SK-N-SH (cell line): Measurements from ENCODE around the gene ITGB5.

Experiments
- CHD2 ChIP-seq: fragments of 150-350 bp; IDR thresholded peaks from 2 replicates; pipeline ENCODE4 v1.6.1; 2018; ENCODE audit warnings: low read length; ENCODE audit not compliant: partially characterized antibody
- POLR2AphosphoS5 ChIP-seq: IDR thresholded peaks from 2 replicates; pipeline ENCODE4 v1.6.1; 2012; ENCODE audit warnings: low read depth, low read length
- SIN3A ChIP-seq: IDR thresholded peaks from 2 replicates; pipeline ENCODE4 v1.6.1; 2012; ENCODE audit warnings: low read depth, mild to moderate bottlenecking, low read length, moderate library complexity, borderline replicate concordance
- TF ChIP-seq, protein P1 (sequence below): fragments of 200-600 bp; sonication (generic); IDR thresholded peaks from 2 replicates; pipeline ENCODE4 v1.6.1; 2017; ENCODE audit warnings: antibody characterized with exemption, mild to moderate bottlenecking, moderate library complexity

DNA sequence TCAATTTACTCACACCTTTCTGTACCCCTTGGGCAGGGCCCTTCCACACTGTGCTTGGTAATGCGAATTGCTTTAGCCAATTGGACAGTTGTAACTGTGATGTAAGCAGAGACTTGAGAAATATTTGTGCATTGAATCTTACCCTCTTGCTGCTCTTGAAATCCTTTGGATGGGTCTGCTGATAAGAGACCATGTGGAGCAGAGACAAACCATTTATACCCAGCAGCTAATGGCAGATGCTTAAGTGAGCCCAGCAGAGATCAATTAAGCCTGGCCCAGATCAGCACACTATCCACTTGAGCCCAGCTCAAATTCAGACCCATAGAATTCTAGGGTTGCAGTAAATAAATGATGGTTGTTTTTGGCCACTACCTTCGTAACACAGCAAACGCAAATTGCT lies 28.1 kb upstream of the ITGB5 start:
- TF ChIP-seq, protein P1, sequence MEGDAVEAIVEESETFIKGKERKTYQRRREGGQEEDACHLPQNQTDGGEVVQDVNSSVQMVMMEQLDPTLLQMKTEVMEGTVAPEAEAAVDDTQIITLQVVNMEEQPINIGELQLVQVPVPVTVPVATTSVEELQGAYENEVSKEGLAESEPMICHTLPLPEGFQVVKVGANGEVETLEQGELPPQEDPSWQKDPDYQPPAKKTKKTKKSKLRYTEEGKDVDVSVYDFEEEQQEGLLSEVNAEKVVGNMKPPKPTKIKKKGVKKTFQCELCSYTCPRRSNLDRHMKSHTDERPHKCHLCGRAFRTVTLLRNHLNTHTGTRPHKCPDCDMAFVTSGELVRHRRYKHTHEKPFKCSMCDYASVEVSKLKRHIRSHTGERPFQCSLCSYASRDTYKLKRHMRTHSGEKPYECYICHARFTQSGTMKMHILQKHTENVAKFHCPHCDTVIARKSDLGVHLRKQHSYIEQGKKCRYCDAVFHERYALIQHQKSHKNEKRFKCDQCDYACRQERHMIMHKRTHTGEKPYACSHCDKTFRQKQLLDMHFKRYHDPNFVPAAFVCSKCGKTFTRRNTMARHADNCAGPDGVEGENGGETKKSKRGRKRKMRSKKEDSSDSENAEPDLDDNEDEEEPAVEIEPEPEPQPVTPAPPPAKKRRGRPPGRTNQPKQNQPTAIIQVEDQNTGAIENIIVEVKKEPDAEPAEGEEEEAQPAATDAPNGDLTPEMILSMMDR = no peak
- no peak for TF ChIP-seq POLR2AphosphoS5
- no peak for TF ChIP-seq SIN3A
- TF ChIP-seq CHD2 = no peak
